HEK293T (cell line): ENCODE results near the gene IGSF8.

Experiments used
- BHLHE40 ChIP-seq: fragments of 450-650 bp; IDR thresholded peaks from 2 replicates; pipeline ENCODE4 v1.6.1; 2016; ENCODE audit warnings: mild to moderate bottlenecking, moderate library complexity, borderline replicate concordance
- ELF4 ChIP-seq: fragments of 450-650 bp; IDR thresholded peaks from 2 replicates; pipeline ENCODE4 v1.6.1; 2017; ENCODE audit warnings: antibody characterized with exemption
- FOXA1 ChIP-seq: fragments of 450-650 bp; IDR thresholded peaks from 2 replicates; pipeline ENCODE4 v1.6.1; 2016; ENCODE audit warnings: mild to moderate bottlenecking
- FOXK2 ChIP-seq: fragments of 450-650 bp; IDR thresholded peaks from 2 replicates; pipeline ENCODE4 v1.6.1; 2016; ENCODE audit warnings: mild to moderate bottlenecking
- FOXM1 ChIP-seq: fragments of 450-650 bp; IDR thresholded peaks from 2 replicates; pipeline ENCODE4 v1.6.1; 2017; ENCODE audit warnings: mild to moderate bottlenecking, borderline replicate concordance
- PKNOX1 ChIP-seq: fragments of 450-650 bp; IDR thresholded peaks from 2 replicates; pipeline ENCODE4 v1.6.1; 2016

DNA sequence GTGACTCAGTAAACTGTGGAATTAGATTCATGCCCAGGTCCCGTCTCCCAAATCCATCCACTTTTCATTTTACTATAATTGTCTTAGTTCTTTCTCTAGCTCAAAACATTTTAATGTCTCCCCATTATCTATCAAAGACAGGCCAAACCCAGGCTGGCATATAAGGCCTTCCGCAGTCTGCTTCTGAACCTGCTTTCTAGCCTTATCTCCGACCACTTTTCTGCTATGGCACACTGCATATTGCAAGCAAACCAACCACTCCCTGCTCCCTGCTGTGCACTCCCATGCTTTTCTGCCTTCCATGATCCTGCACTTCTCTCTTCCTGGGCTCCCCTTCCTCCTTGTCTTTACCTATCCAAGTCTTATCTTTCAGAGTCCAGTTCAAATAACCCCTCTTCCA lies 49.3 kb downstream of the IGSF8 start:
- no peak for TF ChIP-seq FOXM1
- no peak for TF ChIP-seq FOXA1
- TF ChIP-seq ELF4: no peak
- no peak for TF ChIP-seq FOXK2
- no peak for TF ChIP-seq PKNOX1
- TF ChIP-seq BHLHE40: no peak
